GM18861 (cell line): ENCODE data around the gene SLC43A3.

Experiments
- ATAC-seq: cut with Tn5 transposase; IDR thresholded peaks from one replicate; pipeline ENCODE4 v1.9.1; 2021; ENCODE audit not compliant: unreplicated experiment

SLC43A3 gene

DNA sequence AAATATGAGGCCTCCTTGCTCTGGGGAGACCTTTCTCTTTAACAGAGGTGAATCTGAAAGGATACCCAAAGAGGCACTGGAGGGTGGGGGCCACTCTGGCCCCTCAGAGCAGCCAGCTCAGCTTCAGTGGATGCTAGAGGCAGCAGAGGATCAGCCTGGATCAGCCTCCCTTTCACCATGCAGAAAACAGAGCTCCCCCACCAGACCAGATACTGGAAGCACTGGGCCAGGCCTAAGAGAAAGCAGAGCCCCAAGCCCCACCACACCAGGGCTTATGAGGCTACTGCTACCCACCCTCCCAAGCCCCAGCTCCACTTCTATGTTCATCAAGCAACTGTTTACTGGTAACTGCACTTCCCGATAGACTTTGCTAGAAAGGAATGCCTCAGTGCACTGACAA is 4.0 kb upstream of the SLC43A3 start:
- ATAC-seq = no peak

DNA sequence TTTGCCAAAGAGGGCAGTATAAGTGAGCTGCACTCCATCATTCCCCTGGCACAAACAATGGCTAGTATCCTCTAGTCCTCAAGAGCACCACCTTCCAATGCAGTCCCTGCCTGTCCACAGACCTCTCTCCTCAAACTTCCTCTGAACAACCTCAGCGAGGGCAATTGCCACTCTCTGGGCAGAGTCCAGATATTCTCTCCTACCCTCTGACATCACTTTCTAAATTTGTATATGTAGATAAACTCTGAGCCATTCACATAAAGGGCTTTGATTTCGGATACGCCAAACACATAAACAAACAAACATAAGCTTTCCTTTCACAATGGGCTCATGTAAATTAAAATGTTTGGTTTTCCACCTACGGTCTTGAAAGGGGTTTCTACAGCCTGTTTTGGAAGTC is 3.0 kb upstream of the SLC43A3 start:
- ATAC-seq = no peak

DNA sequence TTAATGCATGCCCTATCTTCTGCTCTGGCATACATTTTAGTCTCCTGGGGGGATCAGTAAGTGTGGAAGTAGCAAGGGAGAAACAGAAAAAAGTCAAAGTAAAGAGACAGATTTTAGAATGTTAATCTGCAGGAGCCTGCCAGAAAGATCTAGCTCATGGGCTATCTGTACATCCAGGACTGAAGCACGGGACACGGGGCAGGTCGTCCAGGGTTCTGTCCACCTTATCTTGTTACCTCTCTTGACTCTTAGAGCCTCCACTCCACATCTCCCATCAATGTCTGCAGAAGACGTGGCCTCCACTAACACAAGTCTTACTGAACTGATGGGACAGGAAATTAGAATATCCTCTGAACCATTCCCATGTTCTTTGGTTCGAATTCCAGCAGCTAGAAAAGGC is 1.7 kb upstream of the SLC43A3 start:
- no peak for ATAC-seq

DNA sequence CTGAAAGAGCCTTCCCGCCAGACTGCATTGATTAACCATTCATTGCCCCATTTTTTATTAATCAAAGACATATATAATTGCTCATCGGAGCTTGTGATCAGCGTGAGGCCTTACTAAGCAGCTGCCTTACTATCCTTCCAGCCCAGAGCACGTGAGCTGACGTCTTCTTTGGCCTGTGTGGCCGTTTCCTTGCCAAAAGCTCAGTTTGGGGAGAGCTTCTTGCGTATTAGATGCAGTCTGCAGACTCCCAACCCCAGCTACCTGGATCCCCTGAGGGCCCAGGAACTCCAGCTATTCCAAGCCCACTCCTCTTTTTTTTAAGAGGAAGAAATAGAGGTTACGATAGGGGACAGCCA is 784 bp upstream of the SLC43A3 start:
- ATAC-seq = no peak

DNA sequence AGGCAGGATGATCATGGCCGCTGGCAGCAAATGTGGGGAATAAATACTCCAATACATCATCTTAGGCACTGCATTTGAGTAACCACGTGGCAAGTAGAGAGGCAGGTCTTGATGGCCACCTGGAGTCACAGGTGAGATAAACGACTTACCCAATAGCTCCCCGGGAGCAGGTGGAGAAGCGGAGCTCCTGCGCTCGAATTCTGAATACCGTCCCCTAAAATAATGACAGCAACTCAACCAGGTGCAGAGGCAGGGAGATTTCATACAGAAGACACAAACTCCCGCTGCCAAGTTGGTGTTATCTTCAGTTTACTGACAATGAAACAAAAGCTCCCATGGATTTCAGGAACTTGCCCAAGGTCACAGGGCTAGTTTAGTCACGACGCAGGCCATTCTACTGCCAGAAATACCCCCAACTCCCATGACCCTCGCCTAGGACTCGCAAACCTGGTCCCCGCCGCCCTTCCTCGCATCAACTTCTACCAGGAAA is 437 bp downstream of the SLC43A3 start:
- ATAC-seq = no peak

DNA sequence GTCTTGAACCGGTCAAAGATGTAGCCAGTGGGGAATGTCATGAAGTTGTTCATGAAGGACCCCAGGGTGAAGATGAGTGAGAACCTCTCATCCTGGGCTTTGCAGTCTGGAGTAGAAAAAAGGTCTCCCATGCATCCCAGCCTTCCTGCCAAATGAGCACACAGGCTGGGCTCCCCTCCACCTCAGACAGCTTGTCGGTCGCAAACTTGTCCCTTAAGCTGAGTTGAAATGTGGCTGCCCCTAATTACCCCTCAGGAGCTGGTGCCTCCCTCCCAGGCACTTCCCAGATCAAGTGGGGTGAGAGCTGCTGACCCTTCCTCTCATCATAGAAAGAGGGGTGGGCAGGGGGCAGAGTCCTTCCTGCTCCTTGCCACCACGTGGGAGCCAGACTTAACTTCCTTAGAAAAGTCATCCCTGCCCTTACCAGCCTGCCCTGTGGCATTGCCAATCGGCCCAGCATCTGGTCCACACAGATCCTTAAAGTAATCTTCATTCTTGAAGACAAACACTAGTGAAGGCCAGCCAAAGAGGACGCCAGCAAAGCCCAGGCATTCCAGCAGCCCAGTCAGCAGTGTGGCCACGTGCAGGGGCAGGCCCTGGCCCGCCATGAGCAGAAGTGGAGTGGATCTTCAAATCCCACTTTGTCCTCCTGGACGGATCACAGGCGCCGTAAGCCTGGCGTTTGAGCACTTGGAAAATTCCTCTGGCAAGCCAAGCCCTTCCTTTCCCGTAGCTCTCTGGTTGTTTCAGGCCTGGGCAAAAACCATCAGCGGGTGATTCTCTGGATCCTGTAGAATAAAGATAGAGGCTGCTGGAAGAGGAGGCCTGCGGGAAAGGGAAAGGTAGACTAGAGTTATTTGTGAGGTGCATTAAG is 1.1 kb downstream of the SLC43A3 start:
- ATAC-seq = no peak

DNA sequence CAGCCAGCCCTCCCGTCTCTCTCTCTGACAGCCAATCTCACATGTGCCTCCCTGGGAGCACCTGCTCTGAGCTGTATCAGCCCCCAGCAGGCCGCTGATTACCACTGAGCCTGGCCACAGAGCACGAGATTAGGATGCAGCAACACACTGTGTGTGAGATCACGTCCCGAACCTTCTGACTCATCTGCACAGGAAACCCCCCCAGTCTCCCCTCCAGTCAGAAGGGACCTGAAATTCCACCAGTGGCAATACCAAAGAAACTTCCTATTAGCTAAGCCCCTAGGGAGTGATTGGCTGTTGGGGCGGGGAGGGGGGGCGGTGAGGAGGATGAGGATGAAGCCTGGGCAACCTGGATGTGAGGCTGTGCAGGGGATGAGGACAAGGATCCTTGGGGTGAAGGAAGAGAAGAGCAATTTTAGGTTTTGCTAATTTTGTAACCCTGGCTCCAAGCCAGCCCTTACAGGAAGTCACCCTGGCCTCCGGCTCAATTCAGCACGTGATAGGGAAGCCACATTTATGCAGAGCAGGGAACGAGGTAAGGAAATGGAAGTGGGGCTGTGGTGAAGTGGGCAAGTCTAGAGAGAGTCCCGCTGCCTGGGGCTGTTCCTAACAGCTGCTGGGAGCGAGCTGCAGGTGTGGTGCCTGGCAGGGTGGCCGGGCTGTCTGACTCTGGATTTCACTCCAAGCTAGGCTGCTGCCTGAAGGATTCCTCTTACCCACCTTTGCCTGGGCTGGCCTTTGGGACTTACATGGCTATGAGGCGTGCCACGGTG is 1.9 kb downstream of the SLC43A3 start:
- ATAC-seq = peak; percentile 94

DNA sequence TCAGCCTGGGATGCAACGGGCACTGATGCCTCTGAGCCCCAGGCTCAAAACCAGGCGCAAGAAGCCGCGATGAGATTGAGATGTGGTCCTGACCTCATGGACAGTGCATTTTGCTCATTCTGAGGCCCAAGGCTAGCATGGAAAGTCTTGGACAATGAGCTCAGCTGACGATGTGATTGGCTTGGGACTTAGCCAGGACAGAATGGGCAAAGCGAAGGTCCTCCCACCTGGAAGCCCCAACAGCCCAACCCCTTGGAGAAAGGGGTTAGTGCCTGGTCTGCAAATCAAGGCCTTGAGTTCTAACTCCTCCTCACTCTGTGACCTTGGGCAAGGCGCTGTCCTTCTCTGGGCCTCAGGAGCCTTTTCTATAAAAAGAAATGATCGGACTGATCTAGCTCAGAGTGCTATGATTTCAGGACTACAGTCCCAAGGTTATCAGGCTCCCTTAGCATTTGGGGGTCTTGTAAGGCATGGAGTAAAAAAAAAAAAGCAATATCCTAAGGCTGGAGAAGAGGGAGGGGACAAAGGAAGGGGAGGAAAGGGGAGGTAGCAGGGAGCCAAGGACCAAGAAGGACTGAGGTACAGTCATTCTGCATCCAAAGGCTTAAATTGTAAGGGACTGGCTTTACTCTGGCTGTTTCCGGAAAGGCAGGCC is 2.7 kb downstream of the SLC43A3 start:
- no peak for ATAC-seq

DNA sequence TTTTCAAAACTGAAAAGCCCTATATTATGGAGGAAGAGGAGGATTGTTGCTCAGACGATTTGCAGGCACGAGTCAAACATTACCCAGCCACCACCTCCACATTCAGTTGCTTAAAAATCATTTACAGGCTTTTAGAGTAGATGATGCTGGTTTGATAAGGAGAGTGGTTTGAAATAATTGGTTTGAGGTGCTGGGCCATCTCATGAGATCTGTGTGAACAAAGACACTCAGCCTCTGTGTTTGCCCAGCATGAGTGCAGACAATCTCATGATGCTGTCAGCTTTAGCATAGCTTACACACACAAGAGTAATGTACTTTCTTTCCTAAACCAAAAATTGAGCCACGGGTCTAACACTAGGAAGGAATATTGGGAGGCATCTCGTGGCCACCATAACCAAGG is 4.3 kb downstream of the SLC43A3 start:
- ATAC-seq = no peak

DNA sequence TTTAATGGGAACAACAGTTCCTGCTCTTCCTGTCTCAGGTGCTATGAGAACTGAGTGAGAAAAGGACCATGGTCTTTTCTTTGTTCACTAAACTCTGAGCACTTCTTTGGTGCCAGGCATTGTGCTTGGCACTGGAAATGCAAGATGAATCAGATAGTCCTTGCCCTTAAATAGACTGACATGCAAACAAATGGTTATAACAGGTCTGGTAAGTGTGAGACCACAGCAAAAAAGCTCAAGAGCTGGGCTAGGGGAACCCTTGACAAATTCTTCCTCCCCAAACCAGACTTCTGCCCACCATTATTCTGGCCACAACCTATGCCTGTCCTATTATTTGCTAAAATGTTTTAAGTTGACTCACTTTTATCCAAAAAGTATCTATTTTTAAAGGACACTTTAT is 5.1 kb downstream of the SLC43A3 start:
- ATAC-seq = no peak

DNA sequence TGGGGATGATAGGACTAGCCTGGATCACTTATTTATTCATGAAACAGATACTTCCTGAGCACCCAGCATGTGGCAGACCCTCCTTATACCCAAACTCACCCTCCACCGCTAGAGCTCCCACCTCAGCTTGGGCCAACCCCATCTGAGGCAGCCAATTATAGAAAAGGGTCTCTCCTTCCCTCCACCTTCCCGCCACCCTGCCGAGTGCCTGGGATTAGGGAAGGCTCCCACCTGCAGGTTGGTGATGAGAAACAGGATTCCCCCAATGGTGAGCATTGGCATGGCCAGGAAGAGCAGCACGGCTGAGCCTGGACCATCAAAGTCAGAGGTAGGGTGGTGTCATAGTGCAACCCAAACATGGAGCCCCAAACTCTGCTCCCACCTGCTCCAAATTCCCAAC is 5.9 kb downstream of the SLC43A3 start:
- ATAC-seq = no peak

DNA sequence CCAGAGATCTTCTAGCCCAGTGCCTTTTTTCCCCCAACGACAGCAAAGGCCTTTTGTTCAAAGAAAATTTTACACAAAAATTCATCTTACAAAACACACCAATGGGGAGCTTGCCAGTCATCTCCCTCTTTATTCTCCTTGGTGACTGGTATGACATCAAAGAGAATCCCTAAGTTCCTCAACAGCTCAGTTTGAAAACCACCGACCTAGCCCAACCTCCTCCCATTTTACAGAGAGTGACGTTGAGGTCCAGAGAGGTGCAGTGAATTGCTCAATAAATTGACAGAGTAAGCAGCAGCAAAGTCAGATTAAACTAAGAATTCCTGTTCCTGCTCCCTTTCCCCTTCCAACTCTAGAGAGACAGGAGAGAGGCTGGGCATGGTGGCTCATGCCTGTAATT is 7.8 kb downstream of the SLC43A3 start:
- no peak for ATAC-seq

DNA sequence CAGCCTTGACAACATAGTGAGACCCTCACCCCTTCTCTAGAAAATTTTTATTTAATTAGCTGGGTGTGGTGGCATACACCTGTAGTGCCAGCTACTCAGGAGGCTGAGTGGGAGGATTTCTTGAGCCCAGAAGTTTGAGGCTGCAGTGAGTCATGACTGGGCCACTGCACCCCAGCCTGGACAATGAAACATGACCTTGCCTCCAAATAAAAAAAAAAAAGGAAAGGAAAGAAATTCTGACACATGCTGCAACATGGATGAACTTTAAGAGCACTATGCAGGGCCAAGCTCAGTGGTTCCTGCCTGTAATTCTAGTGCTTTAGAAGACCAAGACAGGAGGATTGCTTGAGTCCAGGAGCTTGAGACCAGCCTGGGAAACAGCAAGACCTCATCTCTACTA is 8.8 kb downstream of the SLC43A3 start:
- ATAC-seq = no peak

DNA sequence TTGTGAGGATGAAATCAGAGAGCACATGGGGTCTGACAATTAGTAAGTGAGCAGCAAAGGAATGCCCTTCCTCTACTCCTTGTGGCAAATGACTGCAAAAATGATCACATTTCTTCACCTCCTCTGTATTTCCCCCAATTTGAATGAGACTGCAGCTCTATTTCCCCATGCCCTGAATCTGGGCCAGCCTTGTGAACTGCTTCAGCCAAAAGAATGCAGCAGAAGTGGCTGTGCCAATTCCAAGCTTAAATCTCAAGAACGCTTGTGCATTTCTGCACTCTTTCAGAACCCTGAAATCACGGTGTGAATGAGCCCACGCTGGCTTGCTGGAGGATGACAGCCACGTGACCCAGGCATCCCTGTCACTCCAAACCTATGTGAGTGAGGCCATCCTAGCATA is 9.9 kb downstream of the SLC43A3 start:
- ATAC-seq = no peak

DNA sequence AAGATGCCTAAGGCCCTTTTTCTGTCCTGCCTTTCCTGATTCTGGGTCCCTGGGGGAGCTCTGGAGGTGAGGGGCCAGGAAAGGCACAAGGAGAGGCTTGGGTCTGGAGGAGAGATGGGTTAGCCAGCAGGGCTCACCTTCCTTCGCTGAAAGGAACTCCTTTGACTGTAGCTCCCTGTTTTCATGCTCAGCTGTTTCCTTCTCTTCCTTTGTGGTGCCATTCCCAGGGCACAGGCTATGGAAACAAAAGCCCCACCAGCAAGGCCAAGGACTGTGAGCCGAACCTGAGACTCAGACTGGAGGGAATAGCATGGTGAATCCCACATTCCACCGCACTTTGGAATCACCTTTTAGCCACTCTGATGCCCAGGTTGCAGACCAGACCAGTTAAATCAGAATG is 10.5 kb downstream of the SLC43A3 start:
- ATAC-seq = no peak

DNA sequence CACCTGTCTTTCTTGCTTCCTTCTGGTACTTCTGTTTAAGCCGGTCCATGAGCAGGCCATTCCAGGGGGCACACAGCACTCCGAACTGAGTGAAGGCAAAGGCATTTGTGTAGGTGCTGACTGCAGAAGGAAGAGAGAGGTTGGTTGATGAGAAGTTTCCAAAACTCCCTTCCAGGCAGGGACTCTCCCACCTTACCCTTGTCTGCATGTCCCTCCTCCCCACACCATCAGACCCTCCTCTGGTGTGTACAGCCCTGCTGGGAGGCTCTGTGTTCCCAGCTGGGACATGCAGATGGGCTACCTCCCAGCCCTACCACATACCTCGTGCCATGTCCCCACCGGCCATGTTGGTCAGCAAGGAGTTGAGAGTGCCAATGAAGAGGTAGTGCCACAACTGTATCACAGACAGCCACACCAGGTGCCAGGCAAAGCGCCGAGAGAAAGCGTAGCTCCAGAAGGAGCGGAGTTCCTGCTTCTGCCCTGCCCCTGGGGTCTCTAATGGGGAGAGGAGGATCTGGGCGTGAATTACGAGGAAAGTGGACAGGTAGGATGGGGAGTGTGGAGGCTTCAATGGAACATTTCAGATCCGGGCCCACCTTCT is 12.2 kb downstream of the SLC43A3 start:
- ATAC-seq = no peak

DNA sequence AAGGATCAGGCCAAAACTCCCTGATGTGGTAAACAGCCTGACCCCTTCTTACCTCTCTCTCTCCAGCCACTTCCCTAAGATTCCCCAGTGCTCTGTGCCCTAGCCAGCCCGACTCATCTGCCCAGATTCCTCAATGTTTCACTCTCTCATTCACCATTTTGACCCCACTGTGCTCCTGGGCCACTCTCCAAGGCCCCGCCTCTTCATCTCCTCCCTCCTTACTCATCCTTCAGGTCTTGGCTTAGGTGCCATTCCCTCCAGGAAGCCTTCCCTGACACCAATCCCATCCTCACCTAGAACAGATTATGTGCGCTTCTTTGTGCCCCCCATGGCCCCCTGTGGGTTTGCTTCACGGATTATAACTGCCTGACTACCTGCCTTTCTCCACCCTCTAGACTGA is 13.2 kb downstream of the SLC43A3 start:
- no peak for ATAC-seq

DNA sequence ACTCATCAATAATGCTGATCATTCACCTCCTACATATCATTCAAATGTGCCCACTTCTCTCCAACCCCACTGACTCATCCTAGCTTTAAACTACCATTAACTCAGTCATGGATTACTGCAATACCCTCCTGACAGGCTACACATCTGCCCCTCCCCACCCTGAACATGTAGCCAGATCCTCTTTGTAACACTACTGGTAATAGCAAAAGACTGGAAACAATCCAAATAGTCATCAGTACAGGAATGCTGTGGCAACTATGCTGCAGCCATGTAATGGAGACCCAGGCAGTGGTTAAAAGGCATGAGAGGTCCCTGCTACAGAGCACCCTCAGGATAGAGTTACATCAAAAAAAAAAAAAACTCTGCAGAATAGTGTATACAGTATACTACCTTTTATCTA is 16.6 kb downstream of the SLC43A3 start:
- ATAC-seq = no peak

DNA sequence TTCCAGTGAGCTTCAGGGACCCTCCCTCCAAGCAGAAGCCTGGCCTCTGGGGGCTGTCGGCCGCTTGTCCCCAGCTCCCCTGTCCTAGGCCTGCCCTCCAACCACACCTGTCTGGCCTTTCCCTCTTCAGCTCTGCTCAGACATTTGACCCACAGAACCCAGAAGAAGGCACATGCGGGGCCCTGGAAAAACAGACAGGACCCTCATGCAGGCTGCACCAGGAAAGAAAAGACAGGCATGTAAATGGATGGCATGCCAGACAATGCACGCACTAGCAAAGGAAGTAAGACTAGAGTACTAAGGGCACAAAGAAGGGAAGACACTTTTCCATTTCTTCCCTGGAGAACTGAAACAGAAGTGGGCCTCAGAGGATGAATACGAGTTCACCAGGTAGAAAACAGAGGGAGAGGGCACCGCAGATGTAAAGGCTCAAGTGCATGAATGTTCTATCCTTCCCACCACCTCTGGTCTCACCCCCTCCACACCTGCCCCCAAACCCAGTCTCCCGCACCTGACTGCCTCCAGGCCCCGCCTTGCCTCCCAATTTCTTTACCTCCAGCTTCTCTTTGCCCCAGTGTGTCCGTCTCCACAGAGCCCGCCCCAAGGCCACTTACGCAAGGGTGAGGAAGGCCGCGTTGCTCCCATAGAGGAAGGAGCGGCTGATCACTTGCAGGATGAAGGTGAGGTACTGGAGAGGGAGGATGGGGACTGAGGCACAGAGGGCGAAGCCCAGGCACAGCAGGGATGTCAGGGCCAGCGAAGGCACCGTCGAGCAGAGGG is 17.4 kb downstream of the SLC43A3 start:
- no peak for ATAC-seq

DNA sequence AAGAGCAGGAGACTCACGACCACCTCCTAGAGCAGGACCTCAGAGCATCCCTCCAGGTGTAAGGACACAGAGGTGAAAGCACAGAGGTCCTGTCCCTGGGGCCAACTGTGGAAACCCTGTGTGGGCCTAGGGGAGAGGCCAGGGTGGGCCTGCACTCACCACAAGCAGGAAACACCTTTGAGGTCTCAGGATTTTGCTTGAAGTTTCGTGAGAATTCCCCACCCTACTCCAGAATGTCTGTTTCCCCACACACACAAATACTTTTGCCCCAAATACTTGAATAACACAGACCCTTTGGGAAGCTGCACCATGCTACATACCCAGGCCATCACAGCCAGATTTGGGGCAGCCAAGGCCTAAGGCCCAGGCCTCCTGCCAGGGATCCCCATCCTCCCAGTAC is 18.1 kb downstream of the SLC43A3 start:
- no peak for ATAC-seq
